Bronchial epithelial cell (primary cell): ENCODE results near the gene ANO3. TPM values are rescaled to one million over a fixed set of nuclear protein-coding genes. Genes with fewer than 3 reads are reported as not detected.

ENCODE experiments used
- DNase-seq: peaks from one replicate; pipeline ENCODE4 v3.0.0-alpha.2; 2010; ENCODE audit warnings: low read depth
- FAIRE-seq: peaks from 2 replicates; lab custom pipeline; 2011; peaks lifted over from hg19 to GRCh38; lab: Jason Lieb, UNC
- H3K27me3 ChIP-seq: 2 replicates; pipeline ENCODE4 v1.5.1; 2011; ENCODE audit warnings: low read length; ENCODE audit not compliant: control insufficient read depth, insufficient read depth
- H3K36me3 ChIP-seq: 2 replicates; pipeline ENCODE4 v1.5.1; 2011; ENCODE audit warnings: low read length; ENCODE audit not compliant: control insufficient read depth, insufficient read depth
- H3K4me3 ChIP-seq: 2 replicates; pipeline ENCODE4 v1.5.1; 2011; ENCODE audit warnings: mild to moderate bottlenecking, low read depth, low read length, control low read depth
- CTCF ChIP-seq: IDR thresholded peaks from 2 replicates; pipeline ENCODE4 v1.5.1; 2011; ENCODE audit warnings: mild to moderate bottlenecking, moderate library complexity, low read length, control low read depth, inconsistent platforms; ENCODE audit not compliant: insufficient read depth, severe bottlenecking
- total RNA-seq: library from RNA; depleted of rRNA; stranded (reverse); fragments of >200 nt; gene quantifications from 2 replicates; pipeline ENCODE4 v1.2.1, GENCODE V29; 2014

ANO3 gene
- total RNA-seq, 1 donor from 2014 or later: under 0.01 TPM

GRCh38 chr11:26420331-26420730 is 88.4 kb downstream of the ANO3 start:
- Histone ChIP-seq H3K4me3 (no peak overlapping the region), H3K36me3 (no peaks in the 10 kb centered on the region), H3K27me3 (no peaks in the 10 kb centered on the region)
- no peak for DNase-seq
- no peak for FAIRE-seq
- TF ChIP-seq CTCF: no peak

DNA sequence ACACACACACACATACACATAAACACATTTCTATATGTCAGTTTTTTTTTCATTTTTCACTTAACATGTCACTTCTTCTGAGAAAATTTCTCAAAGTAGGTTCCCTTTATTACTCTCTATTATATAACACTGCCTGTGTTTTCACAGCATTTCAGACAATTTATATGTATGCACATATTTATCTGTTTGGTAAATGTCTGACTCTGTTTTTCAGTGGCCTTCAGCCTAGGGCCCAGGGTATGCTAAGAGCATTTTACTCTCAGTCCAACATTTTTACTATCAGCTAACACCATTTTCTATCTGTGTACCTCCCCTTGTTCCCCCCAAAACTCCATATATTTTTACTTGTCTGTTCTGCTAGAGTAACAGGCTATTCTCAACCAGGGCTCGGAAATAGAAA is 92.3 kb downstream of the ANO3 start:
- Histone ChIP-seq H3K4me3 (no peak overlapping the region), H3K27me3 (no peaks in the 10 kb centered on the region), H3K36me3 (no peaks in the 10 kb centered on the region)
- no peak for FAIRE-seq
- no peak for TF ChIP-seq CTCF
- no peak for DNase-seq

DNA sequence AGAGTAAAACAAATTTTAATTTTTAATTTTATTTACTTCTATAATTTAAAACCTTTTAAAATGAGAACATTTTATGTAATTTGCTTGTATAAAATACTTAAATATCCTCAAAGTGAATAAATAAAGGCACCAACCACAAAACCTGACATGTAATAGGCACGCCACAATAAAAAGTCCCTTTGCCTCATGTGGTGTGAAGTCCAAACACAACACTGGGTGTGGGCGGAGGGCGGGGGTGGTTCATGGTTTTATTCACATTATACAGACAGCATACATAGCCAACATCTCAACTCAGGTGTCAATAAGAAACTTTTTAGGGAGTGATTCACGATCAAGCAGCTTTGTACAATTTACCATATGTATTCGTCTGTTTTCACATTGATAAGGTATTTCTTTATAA is 107.9 kb downstream of the ANO3 start:
- FAIRE-seq: no peak

DNA sequence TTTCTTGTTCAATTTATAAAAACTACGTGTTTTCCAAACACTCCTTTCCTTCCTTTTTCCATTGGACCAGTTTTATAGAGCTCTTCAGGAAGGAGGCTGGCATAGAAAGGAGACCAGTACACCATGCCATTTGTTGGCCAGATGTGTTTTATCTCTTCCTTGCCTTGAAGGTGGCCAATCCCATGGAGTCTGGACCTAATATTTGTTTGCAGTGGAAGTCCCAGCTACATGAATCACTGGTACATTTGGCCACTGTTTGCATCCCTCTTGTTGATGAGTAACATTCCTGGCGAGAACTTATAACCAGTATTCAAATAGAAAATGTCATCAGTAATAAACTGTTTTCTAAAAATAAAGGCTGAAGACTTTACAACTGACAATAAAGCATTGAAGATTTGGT is 110.2 kb downstream of the ANO3 start:
- Histone ChIP-seq H3K36me3 (no peaks in the 10 kb centered on the region), H3K27me3 (no peaks in the 10 kb centered on the region), H3K4me3 (no peak overlapping the region)
- FAIRE-seq (no peak), DNase-seq (peak; percentile 4)
- no peak for TF ChIP-seq CTCF

More for the DNA sequence above, 107.9 kb downstream of the ANO3 start:
- H3K27me3 ChIP-seq: no peaks in the 10 kb centered on the region
- DNase-seq: no peak
- TF ChIP-seq CTCF: no peak
- no peak overlapping the region for H3K4me3 ChIP-seq
- H3K36me3 ChIP-seq: no peaks in the 10 kb centered on the region

DNA sequence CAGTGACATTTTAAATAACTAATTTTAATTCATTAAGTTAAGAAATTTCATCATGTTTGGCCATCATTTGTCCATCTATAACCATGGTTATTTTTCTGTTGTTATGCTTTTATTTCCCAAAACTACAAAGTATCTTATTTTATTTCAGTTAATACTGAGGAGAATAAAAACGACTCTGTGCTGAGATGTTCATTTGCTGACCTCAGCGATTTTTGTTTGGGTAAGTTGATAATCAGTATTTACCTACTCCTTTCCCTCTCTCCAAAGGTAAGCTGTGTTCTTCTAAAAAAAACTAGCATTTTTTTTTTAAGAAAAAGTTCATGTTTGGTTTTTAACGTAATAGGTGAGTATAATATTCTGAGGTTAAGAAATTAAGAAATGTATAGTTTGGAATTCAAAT is 111.7 kb downstream of the ANO3 start:
- no peak for TF ChIP-seq CTCF
- no peak for DNase-seq
- no peaks in the 10 kb centered on the region for H3K36me3 ChIP-seq
- no peaks in the 10 kb centered on the region for H3K27me3 ChIP-seq
- no peak for FAIRE-seq
- no peak overlapping the region for H3K4me3 ChIP-seq

DNA sequence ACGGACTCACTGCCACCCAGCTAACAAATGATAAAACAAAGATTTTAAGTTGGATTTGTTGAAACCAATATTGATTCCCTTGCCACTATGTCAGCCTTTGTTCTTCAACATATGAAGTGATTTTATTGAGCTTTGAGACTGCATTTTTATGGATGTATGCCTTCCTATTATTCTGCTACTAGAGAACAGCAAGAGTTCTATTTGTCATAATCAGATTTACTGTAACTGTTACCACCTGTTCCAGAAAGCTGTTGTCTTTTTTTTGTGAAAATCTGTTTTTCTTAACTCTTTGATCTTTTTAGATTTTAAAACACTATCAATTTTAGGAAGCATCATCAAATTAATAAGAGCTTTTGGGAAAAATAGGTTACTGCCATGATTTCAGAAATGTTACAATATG is 125.7 kb downstream of the ANO3 start:
- Histone ChIP-seq H3K36me3 (no peaks in the 10 kb centered on the region), H3K4me3 (no peak overlapping the region), H3K27me3 (no peaks in the 10 kb centered on the region)
- FAIRE-seq (no peak), DNase-seq (no peak)
- no peak for TF ChIP-seq CTCF
